Psoas muscle (tissue), 8 donors: ENCODE results near the gene VWA5B1. TPM values are rescaled to one million over a fixed set of nuclear protein-coding genes. Genes with fewer than 3 reads are reported as not detected.

Source experiments
- ATAC-seq, 4 donors: fragments of 200-7000 bp; cut with Tn5 transposase; one replicate each; pipeline ENCODE4 v1.9.1; 2020; ENCODE audit warnings: moderate library complexity in 3 of 4, mild to moderate bottlenecking in 2 of 4
- DNase-seq, 2 donors: peaks; one replicate each; pipeline ENCODE4 v3.0.0-alpha.2; 2020
- H3K27ac ChIP-seq: fragments of 200-600 bp; one replicate; pipeline ENCODE4 v1.8.0; 2022
- H3K27me3 ChIP-seq, 3 donors: fragments of 200-600 bp in 1 of 3; one replicate each; pipeline versions ENCODE4 v1.6.1 to v1.8.0; 2013 to 2022; ENCODE audit warnings: low read length in 2 of 3, mild to moderate bottlenecking in 2 of 3, moderate library complexity in 1 of 3; ENCODE audit not compliant: insufficient read depth in 3 of 3
- H3K36me3 ChIP-seq, 2 donors: fragments of 200-600 bp in 1 of 2; one replicate each; pipeline versions ENCODE4 v1.6.1 to v1.8.0; 2013 to 2022; ENCODE audit warnings: low read depth in 1 of 2, mild to moderate bottlenecking in 1 of 2, moderate library complexity in 1 of 2; ENCODE audit not compliant: insufficient read depth in 1 of 2
- H3K4me1 ChIP-seq: fragments of 200-600 bp; one replicate; pipeline ENCODE4 v1.8.0; 2022
- H3K4me3 ChIP-seq: fragments of 200-600 bp; one replicate; pipeline ENCODE4 v1.8.0; 2022; ENCODE audit warnings: mild to moderate bottlenecking
- H3K9me3 ChIP-seq: fragments of 200-600 bp; one replicate; pipeline ENCODE4 v1.8.0; 2022
- WGBS, 3 donors: extraction: QIAGEN DNeasy Blood & Tissue Kit; methylation state at CpG; one replicate each; pipeline versions ENCODE4 v1.1.6 to v1.1.7; 2013; 5-methylcytosine and 5-hydroxymethylcytosine counted together
- intact Hi-C, 2 donors: fragments of 100-400 bp; cut with DNase I; formaldehyde crosslinking; loops; one replicate each; pipeline versions ENCODE4 v1.11.0 to v1.14.2; 2022
- polyA plus RNA-seq, 3 donors: library from polyadenylated mRNA; stranded (reverse); fragments of 200-250 nt; gene quantifications; one replicate each; pipeline ENCODE4 v1.2.3, GENCODE V29; 2013
- total RNA-seq, 4 donors: library from RNA; stranded (reverse); fragmentation: NEBNext Ultra II Directional in 2 of 4; extraction: Animal tissue kit (Norgen Biotek cat#: 25700) in 2 of 4; gene quantifications; one replicate each; pipeline versions ENCODE4 v1.2.1 to v1.2.4, GENCODE V29; 2021 to 2023
- TF ChIP-seq, protein P1 (sequence below): fragments of 200-600 bp; IDR thresholded peaks from one replicate; pipeline ENCODE4 v1.8.0; 2022; ENCODE audit warnings: antibody characterized with exemption
- donor health status: healthy with polysubstance abuse.
- donor health status: DM: no; HTN: no; CAD: no; lungs with moderate emphysema.
- donor health status: Bipolar disorder and iron deficiency.
- donor health status: healthy.
- donor health status: DM: yes; HTN: yes; CAD: no.
- donor health status: DM: no; HTN: no; CAD: no.
- donor health status: DM: no; HTN: no; CAD: no.
- donor health status: DM: yes; HTN: yes; CAD: no.

Gene VWA5B1
- total and polyA plus RNA-seq, 7 donors = under 0.01 to 0.17 (median 0.12) TPM; not detected in 4

DNA sequence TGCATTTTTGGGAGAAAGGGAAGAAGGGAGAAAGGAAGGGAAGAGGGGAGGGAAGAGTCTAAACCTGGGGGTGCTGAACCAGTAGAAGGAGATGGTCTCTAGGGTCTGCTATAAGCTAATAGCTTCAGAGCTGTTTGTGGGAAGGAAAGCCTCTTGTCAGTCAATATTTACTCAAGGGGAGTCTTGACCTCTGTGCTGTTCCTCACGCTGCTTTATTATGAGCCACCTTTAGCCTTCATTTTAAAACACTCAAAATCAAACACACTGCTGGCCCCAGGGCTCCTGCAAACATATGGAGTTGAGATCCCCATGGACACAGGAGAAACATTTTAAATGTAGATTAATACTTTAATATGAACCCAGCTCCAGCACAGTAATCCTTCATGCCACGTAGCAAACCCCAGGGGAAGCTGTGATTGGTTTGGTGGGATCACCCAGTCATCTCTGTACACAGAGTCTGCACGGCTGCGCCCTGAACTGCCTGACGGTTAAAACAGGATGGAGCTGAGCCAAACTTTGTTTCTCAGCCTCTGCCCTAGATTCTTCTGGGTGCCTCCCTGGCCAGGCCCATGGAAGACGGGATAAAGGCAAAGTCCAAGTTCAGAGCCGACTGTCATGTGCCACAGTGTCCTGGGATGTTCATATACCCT lies 40.2 kb upstream of the VWA5B1 start:
- no peak for DNase-seq
- H3K4me1 ChIP-seq = no peaks in the 10 kb centered on the region
- H3K27me3 ChIP-seq = peaks cover 0 to 7% (median 2%) of the 10 kb centered on the region in 3 donors
- TF ChIP-seq, protein P1, sequence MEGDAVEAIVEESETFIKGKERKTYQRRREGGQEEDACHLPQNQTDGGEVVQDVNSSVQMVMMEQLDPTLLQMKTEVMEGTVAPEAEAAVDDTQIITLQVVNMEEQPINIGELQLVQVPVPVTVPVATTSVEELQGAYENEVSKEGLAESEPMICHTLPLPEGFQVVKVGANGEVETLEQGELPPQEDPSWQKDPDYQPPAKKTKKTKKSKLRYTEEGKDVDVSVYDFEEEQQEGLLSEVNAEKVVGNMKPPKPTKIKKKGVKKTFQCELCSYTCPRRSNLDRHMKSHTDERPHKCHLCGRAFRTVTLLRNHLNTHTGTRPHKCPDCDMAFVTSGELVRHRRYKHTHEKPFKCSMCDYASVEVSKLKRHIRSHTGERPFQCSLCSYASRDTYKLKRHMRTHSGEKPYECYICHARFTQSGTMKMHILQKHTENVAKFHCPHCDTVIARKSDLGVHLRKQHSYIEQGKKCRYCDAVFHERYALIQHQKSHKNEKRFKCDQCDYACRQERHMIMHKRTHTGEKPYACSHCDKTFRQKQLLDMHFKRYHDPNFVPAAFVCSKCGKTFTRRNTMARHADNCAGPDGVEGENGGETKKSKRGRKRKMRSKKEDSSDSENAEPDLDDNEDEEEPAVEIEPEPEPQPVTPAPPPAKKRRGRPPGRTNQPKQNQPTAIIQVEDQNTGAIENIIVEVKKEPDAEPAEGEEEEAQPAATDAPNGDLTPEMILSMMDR = no peak
- H3K4me3 ChIP-seq = no peak overlapping the region
- peak in 1 of 4 donors; percentile 36 for ATAC-seq
- no peaks in the 10 kb centered on the region for H3K36me3 ChIP-seq
- WGBS, 3 donors = 25 to 44% (median 29%) methylated on average over 7 of the region's 7 CpGs
- intact Hi-C loops = no loop called here
- no peaks in the 10 kb centered on the region for H3K9me3 ChIP-seq
- no peak overlapping the region for H3K27ac ChIP-seq

DNA sequence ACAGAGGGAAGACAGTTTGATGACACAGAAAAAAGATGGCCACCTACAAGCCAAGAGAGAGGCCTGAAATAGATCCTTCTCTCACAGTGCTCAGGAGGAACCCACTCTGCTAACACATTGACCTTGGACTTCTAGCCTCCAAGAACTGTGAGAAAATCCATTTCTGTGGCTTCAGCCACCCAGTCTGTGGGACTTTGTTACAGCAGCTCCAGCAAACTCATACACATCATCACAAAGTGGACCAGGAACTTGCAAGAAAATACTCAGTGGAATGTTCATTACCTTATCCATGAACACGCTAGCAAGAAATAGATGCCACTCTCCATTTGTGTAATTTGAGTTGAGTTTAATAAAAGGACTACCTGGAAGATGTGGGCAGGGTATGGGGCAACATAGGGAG lies 38.1 kb upstream of the VWA5B1 start:
- intact Hi-C loops = no loop called here
- H3K4me3 ChIP-seq = no peak overlapping the region
- H3K4me1 ChIP-seq = no peaks in the 10 kb centered on the region
- peaks cover 0 to 7% (median 2%) of the 10 kb centered on the region in 3 donors for H3K27me3 ChIP-seq
- no peak for DNase-seq
- no peak for ATAC-seq
- H3K27ac ChIP-seq = no peak overlapping the region
- no peaks in the 10 kb centered on the region for H3K9me3 ChIP-seq
- no peaks in the 10 kb centered on the region for H3K36me3 ChIP-seq
- WGBS, 3 donors = 90 to 97% (median 93%) methylated on average over 1 of the region's 1 CpG
- TF ChIP-seq, protein P1 = no peak

DNA sequence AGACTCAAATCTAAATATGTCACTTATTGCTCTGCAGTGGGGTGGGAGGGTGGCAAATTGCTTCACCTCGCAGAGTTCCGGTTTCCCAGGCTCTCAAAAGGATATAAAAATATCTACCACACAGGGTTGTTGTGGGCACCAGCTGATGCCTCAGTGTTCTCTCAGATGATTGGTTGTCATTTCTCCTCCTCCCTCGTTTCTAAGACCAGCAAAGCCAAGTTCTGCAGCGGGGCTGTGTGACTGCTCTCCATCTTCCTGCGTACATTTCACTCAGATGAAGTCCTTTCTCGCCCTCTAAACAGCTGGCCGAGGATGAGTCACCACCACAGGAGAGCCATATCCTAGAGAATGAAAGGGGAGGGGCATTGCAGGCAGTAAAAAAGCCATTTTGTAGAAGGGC lies 35.0 kb upstream of the VWA5B1 start:
- no peak overlapping the region for H3K27ac ChIP-seq
- TF ChIP-seq, protein P1 = no peak
- no peaks in the 10 kb centered on the region for H3K9me3 ChIP-seq
- no peak overlapping the region for H3K4me3 ChIP-seq
- H3K36me3 ChIP-seq = no peaks in the 10 kb centered on the region
- no peaks in the 10 kb centered on the region for H3K4me1 ChIP-seq
- no peak for DNase-seq
- intact Hi-C loops = no loop called here
- peaks cover 0 to 10% (median 0%) of the 10 kb centered on the region in 3 donors for H3K27me3 ChIP-seq
- 6 to 16% (median 13%) methylated on average over 7 of the region's 7 CpGs for WGBS, 3 donors
- ATAC-seq = no peak

DNA sequence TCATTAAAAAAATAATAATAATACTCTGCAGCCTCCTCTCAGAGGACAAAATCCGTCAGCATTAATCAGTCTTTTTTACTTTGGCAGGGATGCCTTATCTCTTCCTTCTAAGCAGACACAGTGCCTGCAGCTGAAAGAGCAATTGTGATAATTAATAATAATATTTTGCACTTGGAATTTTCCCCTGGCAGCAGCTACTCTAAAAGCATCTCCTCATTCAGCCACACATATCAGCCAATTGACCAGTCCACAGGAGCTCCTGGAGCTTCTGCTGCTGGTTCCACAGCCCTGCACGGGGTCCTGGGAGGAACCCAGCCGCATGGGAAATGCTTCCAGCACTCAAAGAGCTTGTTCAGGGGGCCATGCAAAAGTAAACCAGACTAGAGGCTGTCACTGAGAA lies 31.0 kb upstream of the VWA5B1 start:
- 50 to 79% (median 63%) methylated on average over 3 of the region's 3 CpGs for WGBS, 3 donors
- Histone ChIP-seq H3K36me3 (no peaks in the 10 kb centered on the region), H3K27me3 (peaks cover 0 to 3% (median 0%) of the 10 kb centered on the region in 3 donors), H3K4me1 (no peaks in the 10 kb centered on the region), H3K9me3 (no peaks in the 10 kb centered on the region), H3K4me3 (no peak overlapping the region), H3K27ac (no peak overlapping the region)
- DNase-seq (no peak), ATAC-seq (no peak)
- intact Hi-C loops = no loop called here
- TF ChIP-seq, protein P1 = no peak

DNA sequence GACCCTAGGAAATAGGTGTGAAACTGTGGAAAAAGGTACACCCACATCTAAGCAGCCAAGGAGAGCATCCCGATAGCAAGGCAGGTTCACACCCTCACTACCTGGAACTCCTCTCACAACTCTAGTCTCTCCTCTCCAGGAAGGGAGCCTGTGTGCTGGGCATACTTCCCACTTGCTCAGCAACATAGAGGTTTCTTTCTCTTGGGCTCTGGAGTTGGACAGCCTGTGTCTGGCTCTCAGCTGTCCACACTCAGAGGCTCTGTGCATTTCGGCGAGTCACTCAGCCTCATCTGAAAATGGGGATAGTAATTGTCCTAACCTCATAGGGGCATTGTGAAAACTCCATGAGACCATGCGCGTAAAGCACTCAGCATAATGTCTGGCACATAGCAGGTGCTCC lies 29.6 kb upstream of the VWA5B1 start:
- DNase-seq (no peak), ATAC-seq (no peak)
- WGBS, 3 donors = 73 to 86% (median 78%) methylated on average over 5 of the region's 5 CpGs
- Histone ChIP-seq H3K4me1 (no peaks in the 10 kb centered on the region), H3K27me3 (peaks cover 0 to 3% (median 0%) of the 10 kb centered on the region in 3 donors), H3K27ac (no peak overlapping the region), H3K9me3 (no peaks in the 10 kb centered on the region), H3K36me3 (no peaks in the 10 kb centered on the region), H3K4me3 (no peak overlapping the region)
- intact Hi-C loops = no loop called here
- TF ChIP-seq, protein P1 = no peak
